ENCODE measurements around the gene TMEM248.
"Not testable (repeated sequence)": the region's sequence is repeated elsewhere in the genome, so short reads cannot be mapped to it uniquely, and the experiment has no call there.

Gene TMEM248

GRCh38 chr7:66920769-66921395 is at the start of gene TMEM248:
Gene TMEM248 (plus strand): TSS chr7:66921225. CDS start chr7:66941866, 20,641 bp downstream.
- peak; percentile 80 for DNase-seq (ENCODE audit: low read depth in 2 of 2)

- no peak for DNase-seq (ENCODE audit: low read depth in 2 of 2)
Observed at GRCh38 chr7:66873476-66873875, 47.5 kb upstream of the TMEM248 start.

GRCh38 chr7:66877577-66878300 is 43.3 kb upstream of the TMEM248 start:
- DNase-seq (ENCODE audit: low read depth in 2 of 2), result no peak

- not testable (repeated sequence) for DNase-seq (ENCODE audit: low read depth in 2 of 2)
Observed at GRCh38 chr7:66878301-66878685, 42.7 kb upstream of the TMEM248 start.

- no peak for DNase-seq (ENCODE audit: low read depth in 2 of 2)
Observed at GRCh38 chr7:66880053-66880452, 41.0 kb upstream of the TMEM248 start.

GRCh38 chr7:66880577-66880976 is 40.4 kb upstream of the TMEM248 start:
- not testable (repeated sequence) for DNase-seq (ENCODE audit: low read depth in 2 of 2)

- no peak for DNase-seq (ENCODE audit: low read depth in 2 of 2)
Observed at GRCh38 chr7:66883716-66884115, 37.3 kb upstream of the TMEM248 start.

- not testable (repeated sequence) for DNase-seq (ENCODE audit: low read depth in 2 of 2)
Observed at GRCh38 chr7:66884556-66884955, 36.5 kb upstream of the TMEM248 start.

- no peak for DNase-seq (ENCODE audit: low read depth in 2 of 2)
Observed at GRCh38 chr7:66886152-66886551, 34.9 kb upstream of the TMEM248 start.

GRCh38 chr7:66888223-66888622 is 32.8 kb upstream of the TMEM248 start:
- DNase-seq (ENCODE audit: low read depth in 2 of 2), result not testable (repeated sequence)

- no peak for DNase-seq (ENCODE audit: low read depth in 2 of 2)
Observed at GRCh38 chr7:66894463-66895080, 26.5 kb upstream of the TMEM248 start.

- DNase-seq (ENCODE audit: low read depth in 2 of 2), result no peak
Observed at GRCh38 chr7:66896441-66896840, 24.6 kb upstream of the TMEM248 start.

GRCh38 chr7:66899552-66900280 is 21.3 kb upstream of the TMEM248 start:
- no peak for DNase-seq (ENCODE audit: low read depth in 2 of 2)

GRCh38 chr7:66901941-66902843 is 18.8 kb upstream of the TMEM248 start:
- DNase-seq (ENCODE audit: low read depth in 2 of 2), result no peak

GRCh38 chr7:66902844-66903180 is 18.2 kb upstream of the TMEM248 start:
- DNase-seq (ENCODE audit: low read depth in 2 of 2), result no peak

GRCh38 chr7:66903360-66904062 is 17.5 kb upstream of the TMEM248 start:
- no peak for DNase-seq (ENCODE audit: low read depth in 2 of 2)

- no peak for DNase-seq (ENCODE audit: low read depth in 2 of 2)
Observed at GRCh38 chr7:66904063-66904593, 16.9 kb upstream of the TMEM248 start.

GRCh38 chr7:66905278-66905677 is 15.7 kb upstream of the TMEM248 start:
- no peak for DNase-seq (ENCODE audit: low read depth in 2 of 2)

GRCh38 chr7:66905689-66906088 is 15.3 kb upstream of the TMEM248 start:
- DNase-seq (ENCODE audit: low read depth in 2 of 2), result no peak

- no peak for DNase-seq (ENCODE audit: low read depth in 2 of 2)
Observed at GRCh38 chr7:66907731-66908130, 13.3 kb upstream of the TMEM248 start.
